GM18909 (cell line): ENCODE measurements around the gene OSTF1.

Source experiments
- ATAC-seq: cut with Tn5 transposase; IDR thresholded peaks from one replicate; pipeline ENCODE4 v1.9.1; 2021; ENCODE audit warnings: mild to moderate bottlenecking; ENCODE audit not compliant: unreplicated experiment, poor library complexity

The OSTF1 gene

GRCh38 chr9:75087824-75088645 lies at the start of gene OSTF1, which contains the start of gene NMRK1:
TSS of gene OSTF1 (plus strand) at chr9:75088514. CDS start at chr9:75088693, 179 bp downstream.
TSS of gene NMRK1 (minus strand) at chr9:75088155. CDS start at chr9:75083115, 5,040 bp downstream.
- peak; percentile 88 for ATAC-seq

GRCh38 chr9:75039009-75039408 lies 49.3 kb upstream of the OSTF1 start:
- no peak for ATAC-seq

- peak; percentile 68 for ATAC-seq
These were observed 48.5 kb upstream of the OSTF1 start for GRCh38 chr9:75039801-75040200.

GRCh38 chr9:75041041-75041440 lies 47.3 kb upstream of the OSTF1 start:
- ATAC-seq, result no peak

- ATAC-seq, result no peak
These were observed 41.5 kb upstream of the OSTF1 start for GRCh38 chr9:75046725-75047345.

- no peak for ATAC-seq
These were observed 40.8 kb upstream of the OSTF1 start for GRCh38 chr9:75047506-75047905.

GRCh38 chr9:75051285-75051684 lies 37.0 kb upstream of the OSTF1 start:
- ATAC-seq, result no peak

- ATAC-seq, result peak; percentile 98
These were observed 34.4 kb upstream of the OSTF1 start for GRCh38 chr9:75053869-75054268.

GRCh38 chr9:75054368-75055001 lies 33.8 kb upstream of the OSTF1 start:
- ATAC-seq, result no peak

- no peak for ATAC-seq
These were observed 27.1 kb upstream of the OSTF1 start for GRCh38 chr9:75061169-75061568.

GRCh38 chr9:75063556-75064305 lies 24.6 kb upstream of the OSTF1 start:
- ATAC-seq, result no peak

- ATAC-seq, result no peak
These were observed 23.8 kb upstream of the OSTF1 start for GRCh38 chr9:75064307-75065025.

- no peak for ATAC-seq
These were observed 22.8 kb upstream of the OSTF1 start for GRCh38 chr9:75065510-75065909.

GRCh38 chr9:75067894-75068293 lies 20.4 kb upstream of the OSTF1 start:
- no peak for ATAC-seq

- no peak for ATAC-seq
These were observed 19.1 kb upstream of the OSTF1 start for GRCh38 chr9:75069171-75069570.

- peak; percentile 78 for ATAC-seq
These were observed 16.7 kb upstream of the OSTF1 start for GRCh38 chr9:75071530-75072122.

- ATAC-seq, result no peak
These were observed 15.4 kb upstream of the OSTF1 start for GRCh38 chr9:75072895-75073294.

GRCh38 chr9:75081632-75082031 lies 6.7 kb upstream of the OSTF1 start:
- ATAC-seq, result no peak

- no peak for ATAC-seq
These were observed 4.9 kb upstream of the OSTF1 start for GRCh38 chr9:75083188-75083970.
